NCI-H1105 (cell line): ENCODE data around the gene ZNF280D.

Experiments
- DNase-seq: peaks from one replicate; lab custom pipeline; 2025; lab: John Stamatoyannopoulos, UW

Gene ZNF280D

DNA sequence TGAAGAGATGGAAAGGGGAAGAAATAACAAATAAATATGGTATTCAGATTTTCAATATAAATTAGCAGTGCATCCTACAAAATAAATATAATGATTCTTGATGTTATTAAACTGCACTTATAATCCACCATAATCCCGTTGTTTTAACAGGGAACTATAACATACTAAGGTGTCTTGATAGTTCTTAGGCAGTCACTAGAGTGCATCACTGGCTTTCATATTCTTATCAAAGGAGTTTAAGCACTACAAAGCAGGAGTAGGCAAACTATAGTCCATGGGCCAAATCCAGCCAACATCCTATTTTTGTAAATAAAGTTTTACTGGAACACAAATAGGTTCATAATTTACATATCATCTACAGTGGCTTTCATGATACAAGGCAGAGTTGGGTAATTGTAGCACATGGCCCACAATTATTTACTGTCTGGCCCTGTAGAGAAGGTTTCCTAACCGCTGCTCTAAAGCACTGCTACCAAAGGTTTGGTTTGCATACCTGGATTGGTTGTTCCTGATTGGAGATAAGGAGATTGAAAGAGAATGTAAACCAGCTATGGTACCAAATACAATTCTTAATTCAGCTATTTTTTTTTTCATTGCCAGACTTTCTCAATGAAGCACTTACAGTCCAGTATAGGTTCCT, 104.3 kb downstream of the ZNF280D start:
- no peak for DNase-seq

DNA sequence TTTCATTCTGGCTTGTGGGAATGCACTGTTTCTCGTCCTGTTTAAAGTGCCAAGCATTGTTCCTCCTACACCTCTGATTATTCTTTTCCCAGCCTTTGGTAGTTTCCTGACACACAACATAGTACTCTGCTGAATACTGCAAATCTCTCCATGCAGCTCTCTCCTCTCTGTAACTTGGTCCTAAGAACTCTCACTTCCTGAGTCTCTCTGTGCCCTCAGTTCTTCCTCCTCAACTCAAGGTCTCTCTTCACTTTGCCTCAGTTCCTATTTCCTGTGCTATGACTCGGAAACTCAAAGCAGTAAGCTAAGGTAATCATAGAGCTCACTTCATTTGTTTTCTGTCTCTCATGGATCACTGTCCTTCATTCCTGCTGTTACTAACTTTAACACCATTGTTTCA, 113.4 kb downstream of the ZNF280D start:
- no peak for DNase-seq

DNA sequence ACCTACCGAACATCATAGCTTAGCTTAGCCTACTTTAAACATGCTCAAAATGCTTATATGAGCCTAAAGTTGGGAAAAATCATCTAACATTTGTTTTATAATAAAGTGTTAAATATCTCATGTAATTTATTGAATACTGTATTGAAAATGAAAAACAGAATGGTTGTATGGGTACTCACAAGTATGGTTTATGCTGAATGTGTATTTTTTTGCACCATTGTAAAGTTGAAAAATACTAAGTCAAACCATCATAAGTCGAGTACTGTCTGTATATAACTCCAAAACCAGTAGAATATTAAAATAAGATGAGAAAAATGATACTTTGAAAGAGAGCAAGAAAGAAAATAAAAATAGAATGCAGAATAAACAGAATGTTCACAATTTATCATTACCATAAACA, 115.7 kb downstream of the ZNF280D start:
- no peak for DNase-seq

DNA sequence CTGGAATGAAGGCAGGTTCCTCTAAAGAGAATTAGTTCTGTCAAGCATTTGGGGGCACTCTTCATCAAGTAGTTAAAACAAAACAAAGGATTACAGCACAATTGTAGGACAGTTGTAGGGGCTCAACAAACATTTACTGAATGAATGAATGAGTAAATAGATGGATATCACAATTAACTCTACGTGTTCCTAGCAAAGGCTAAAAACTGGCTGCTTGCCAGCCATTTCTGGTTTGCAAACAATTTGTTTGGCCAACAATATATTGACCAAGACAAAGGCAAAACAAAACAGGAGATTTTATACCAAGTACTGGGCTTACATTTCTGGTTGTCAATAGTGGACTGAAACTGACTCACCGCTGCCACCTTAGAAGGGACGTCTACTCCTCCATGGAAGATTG, 116.8 kb downstream of the ZNF280D start:
- no peak for DNase-seq

DNA sequence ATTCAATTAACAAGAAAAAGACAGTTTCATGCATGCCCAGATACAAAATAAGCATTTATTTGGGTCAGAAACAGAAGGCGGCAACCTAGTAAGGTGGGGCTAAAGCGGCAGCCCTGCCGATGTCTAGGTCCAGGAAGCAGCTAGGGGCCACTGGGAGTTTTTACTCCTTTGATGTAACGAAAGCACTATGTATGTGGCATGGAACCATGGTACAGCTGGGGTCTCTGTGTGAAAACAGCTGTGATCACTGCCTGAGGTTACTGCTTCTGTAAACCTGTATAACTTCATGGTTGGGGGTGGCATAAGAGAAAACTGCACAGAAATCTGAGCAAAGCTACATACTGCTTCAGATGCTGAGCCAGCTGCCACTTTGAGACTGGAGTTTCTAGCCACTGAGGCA, 119.5 kb downstream of the ZNF280D start:
- no peak for DNase-seq

DNA sequence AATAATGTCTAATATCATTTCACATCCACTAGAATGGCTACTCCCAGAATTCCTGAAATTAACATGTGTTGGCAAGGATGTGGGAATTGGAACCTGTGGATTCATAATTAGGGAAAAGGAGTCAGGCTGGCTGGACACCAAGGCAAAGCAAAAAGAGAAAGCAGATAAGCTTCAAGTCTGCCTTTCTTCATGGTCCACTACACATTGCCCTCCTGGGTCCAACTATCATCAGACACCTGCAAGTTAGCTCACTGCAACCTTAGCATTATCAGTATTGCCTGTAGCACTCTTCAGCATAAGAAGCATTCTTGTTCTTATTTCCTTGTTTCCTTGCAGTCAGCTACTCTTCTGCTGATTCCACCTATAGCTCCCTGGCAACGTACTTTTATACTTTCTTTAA, 124.3 kb downstream of the ZNF280D start:
- no peak for DNase-seq

DNA sequence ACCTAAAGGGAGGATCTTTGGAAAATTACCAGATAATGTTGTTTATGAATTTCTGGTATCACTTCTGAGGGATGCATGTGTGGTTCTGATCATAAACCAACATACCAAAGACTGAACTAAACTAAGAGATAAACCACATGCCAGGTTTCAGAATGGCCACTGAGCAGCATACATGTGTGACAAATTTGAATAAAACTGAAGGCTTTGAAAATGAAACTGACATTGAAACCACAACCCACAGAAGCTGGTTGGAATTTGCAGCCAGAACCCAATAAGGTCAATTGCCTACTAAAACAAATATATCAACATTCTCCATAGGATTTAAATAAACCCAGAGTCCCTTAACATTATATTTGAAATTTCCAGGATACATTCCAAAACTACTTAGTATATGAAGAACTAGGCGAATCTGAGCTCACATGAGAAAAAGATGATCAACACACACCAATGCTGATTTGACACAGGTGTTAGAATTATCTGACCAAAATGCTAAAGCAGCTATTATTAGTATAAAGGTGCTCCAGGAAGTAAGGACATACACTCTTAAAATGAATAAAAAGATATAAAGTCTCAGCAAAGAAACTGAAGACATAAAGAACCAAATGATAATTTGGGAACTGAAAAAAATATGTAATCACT, 125.0 kb downstream of the ZNF280D start:
- no peak for DNase-seq

DNA sequence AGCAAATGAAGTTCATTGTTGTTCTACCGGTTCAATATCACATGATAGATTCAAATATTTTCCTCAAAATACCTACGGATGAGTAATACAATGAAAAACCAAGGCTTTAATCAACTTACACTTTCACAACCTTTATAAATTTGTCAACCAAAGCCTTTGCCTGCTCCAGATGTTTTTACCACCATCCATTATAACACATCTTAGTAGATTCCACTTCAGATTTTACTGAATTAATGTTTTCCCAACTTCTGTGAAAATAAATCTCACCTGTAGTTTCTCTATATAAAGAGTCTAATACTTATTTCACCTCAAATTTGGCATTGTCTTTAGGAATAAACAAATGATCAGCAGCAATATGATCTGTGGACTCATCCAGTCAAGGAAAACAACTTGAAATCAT, 131.1 kb downstream of the ZNF280D start:
- DNase-seq = no peak

DNA sequence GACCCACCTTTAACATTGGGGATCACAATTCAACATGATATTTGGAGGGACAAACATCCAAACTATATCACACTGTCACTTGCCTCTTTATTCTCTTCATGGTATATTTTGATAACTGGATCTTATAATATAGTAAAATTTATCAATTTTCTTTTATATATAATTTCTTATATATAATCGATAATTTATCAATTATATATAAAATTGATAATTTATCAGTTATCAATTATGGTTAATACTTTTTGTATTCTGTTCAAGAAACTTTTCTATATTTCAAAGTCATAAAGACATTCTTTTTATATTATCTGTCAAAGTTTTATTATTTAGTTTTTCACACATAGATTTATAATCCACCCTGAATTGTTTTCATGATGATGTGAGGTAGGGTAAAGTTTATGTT, 132.9 kb downstream of the ZNF280D start:
- DNase-seq = no peak

DNA sequence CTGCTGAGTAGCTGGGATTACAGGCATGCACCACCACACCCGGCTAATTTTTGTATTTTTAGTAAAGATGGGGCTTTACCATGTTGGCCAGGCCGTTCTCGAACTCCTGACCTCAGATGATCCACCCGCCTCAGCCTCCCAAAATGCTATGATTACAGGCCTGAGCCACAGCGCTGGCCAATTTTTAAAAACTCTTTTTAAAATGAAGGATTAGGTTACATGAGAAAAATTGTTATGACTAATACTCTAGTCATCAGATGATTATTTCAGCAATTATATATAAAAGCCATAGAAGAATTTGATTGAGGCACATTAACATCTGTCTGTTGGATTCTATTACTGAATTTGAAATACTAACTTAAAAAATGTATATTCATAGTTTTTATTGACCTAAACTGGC, 134.3 kb downstream of the ZNF280D start:
- no peak for DNase-seq

DNA sequence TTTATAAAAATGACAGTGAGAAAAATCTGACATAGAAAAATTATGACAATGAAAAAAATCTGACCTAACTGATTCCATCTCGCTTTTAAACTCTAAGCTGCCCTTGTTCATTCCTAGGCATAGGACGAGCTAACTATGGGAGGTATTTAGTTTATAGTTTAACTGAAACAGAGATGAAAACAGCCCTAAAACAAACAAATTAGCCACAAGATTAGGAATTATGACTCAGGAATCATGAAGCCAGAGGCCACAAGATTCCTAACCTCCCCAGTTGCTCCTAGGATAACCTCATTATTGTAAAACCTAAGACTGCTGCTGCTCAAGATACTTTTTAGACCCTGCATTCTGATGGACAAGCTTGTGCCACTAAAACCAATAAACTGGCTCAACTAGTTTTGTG, 145.6 kb downstream of the ZNF280D start:
- DNase-seq = no peak

DNA sequence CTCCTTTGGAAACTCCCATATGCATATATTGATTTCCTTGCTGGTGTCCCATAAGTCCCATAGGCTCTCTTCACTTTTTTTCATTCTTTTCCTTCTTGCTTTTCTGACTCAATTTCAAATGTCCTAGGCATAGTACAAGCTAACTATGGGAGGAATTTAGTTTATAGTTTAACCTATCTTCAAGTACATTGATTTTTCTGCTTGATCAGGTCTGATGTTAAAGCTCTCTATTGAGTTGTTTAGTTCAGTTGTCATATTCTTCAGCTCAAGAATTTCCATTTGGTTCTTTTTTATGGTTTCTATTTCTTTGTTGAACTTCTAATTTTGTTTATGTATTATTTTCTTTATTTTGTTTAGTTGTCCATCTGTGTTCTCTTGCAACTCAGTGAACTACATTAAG, 147.1 kb downstream of the ZNF280D start:
- no peak for DNase-seq

DNA sequence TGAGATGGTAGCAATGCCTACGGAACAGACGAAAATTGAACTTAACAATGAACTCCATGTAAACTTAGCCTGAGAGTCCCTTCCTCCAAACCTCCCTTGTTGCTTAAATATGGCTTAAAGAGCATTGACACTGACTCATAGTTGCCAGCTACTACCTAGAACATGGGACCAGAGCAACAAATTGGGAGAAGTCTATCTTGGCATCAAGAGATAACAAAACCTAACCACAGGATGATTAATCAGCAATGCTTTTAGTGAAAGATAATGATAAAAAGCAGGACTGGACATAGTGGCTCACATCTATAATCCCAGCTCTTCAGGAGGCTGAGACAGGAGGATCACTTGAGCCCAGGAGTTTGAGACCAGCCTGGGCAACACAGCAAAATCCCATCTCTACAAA, 150.5 kb downstream of the ZNF280D start:
- DNase-seq = no peak
